ENCODE results near the gene TNFSF13B. TPM values are rescaled to one million over a fixed set of nuclear protein-coding genes. Genes with fewer than 3 reads are reported as not detected.

Gene TNFSF13B
- total and polyA plus RNA-seq, 2 donors (not counting 1 experiment from before 2014, with no cell fraction given), result 2.0 to 4.7 TPM

DNA sequence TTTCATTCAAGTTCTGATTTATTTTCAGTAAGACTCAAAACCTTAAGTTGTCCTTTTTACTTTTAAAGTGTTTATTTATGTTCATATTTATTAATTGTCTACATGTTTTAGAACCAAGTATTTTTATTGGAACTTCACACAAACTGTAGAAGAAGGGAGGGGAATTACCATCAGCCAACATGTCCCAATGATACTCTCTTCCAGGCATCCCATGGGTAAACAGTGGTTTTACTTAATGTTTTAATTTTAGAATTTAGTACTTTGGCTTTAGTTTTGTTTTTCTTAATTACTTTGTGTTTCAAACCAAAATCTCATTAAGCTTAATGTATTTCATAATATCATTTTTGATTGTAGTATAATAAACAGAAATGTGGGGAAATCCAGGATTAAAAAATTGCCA lies 5.2 kb downstream of the TNFSF13B start:
- DNase-seq, result no peak
- Histone ChIP-seq H3K27me3 (replicated peaks in 1 of 4; ENCODE audit: control extremely low read depth in 1 of 4, control insufficient read depth in 3 of 4, insufficient read depth in 4 of 4, low read length in 3 of 4) (no peaks in the 10 kb centered on the region), H3K4me1 (ENCODE audit: control insufficient read depth in 2 of 2, insufficient read depth in 2 of 2, low read length in 2 of 2) (peaks cover 9 to 13% of the 10 kb centered on the region in 2 donors), H4K20me1 (ENCODE audit: control insufficient read depth, insufficient read depth, low read length, poor library complexity, severe bottlenecking) (no peaks in the 10 kb centered on the region), H3K4me2 (replicated peaks; ENCODE audit: low read depth, low read length, poor library complexity, severe bottlenecking) (no peak overlapping the region), H3K36me3 (replicated peaks in 1 of 2; ENCODE audit: control extremely low read depth in 1 of 2, control insufficient read depth in 1 of 2, extremely low read depth in 1 of 2, insufficient read depth in 2 of 2, low read length in 1 of 2) (no peaks in the 10 kb centered on the region), H3K9ac (ENCODE audit: low read length) (no peak overlapping the region), H3K4me3 (ENCODE audit: control extremely low read depth in 1 of 5, extremely low read depth in 1 of 5, insufficient read depth in 1 of 5, low read depth in 2 of 5, low read length in 4 of 5) (no peak overlapping the region), H3K27ac (ENCODE audit: low read length in 2 of 2) (no peak overlapping the region), H3K79me2 (ENCODE audit: control insufficient read depth, insufficient read depth, low read length) (no peaks in the 10 kb centered on the region), H3K9me3 (ENCODE audit: control extremely low read depth in 1 of 3, control insufficient read depth in 2 of 3, insufficient read depth in 1 of 3, low read length in 2 of 3) (no peaks in the 10 kb centered on the region), H2AFZ (ENCODE audit: insufficient read depth, low read depth, low read length, poor library complexity, severe bottlenecking) (no peak overlapping the region)
- Mint-ChIP-seq H3K27me3 (no peaks in the 10 kb centered on the region), H3K9me3 (ENCODE audit: insufficient read depth) (no peaks in the 10 kb centered on the region), H3K4me3 (no peak overlapping the region), H3K27ac (no peak overlapping the region), H3K4me1 (peaks cover 15% of the 10 kb centered on the region)
- TF ChIP-seq, protein P1, sequence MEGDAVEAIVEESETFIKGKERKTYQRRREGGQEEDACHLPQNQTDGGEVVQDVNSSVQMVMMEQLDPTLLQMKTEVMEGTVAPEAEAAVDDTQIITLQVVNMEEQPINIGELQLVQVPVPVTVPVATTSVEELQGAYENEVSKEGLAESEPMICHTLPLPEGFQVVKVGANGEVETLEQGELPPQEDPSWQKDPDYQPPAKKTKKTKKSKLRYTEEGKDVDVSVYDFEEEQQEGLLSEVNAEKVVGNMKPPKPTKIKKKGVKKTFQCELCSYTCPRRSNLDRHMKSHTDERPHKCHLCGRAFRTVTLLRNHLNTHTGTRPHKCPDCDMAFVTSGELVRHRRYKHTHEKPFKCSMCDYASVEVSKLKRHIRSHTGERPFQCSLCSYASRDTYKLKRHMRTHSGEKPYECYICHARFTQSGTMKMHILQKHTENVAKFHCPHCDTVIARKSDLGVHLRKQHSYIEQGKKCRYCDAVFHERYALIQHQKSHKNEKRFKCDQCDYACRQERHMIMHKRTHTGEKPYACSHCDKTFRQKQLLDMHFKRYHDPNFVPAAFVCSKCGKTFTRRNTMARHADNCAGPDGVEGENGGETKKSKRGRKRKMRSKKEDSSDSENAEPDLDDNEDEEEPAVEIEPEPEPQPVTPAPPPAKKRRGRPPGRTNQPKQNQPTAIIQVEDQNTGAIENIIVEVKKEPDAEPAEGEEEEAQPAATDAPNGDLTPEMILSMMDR (IDR thresholded peaks at IDR 0.05), result no peak
- TF ChIP-seq EZH2 (IDR thresholded peaks at IDR 0.05; ENCODE audit: borderline replicate concordance, insufficient read depth, low read depth, low read length, poor library complexity, severe bottlenecking), result no peak
- POLR2A ChIA-PET, result no interaction called here
- intact Hi-C loops (cut with micrococcal nuclease), result no loop called here
- ATAC-seq (ENCODE audit: low read depth), result no peak
- CTCF ChIA-PET, result interaction anchor here (0.7 kb wide), 1 partner anchor 100 kb away, joined by 3 read pairs; no protein-coding TSS in a partner anchor

DNA sequence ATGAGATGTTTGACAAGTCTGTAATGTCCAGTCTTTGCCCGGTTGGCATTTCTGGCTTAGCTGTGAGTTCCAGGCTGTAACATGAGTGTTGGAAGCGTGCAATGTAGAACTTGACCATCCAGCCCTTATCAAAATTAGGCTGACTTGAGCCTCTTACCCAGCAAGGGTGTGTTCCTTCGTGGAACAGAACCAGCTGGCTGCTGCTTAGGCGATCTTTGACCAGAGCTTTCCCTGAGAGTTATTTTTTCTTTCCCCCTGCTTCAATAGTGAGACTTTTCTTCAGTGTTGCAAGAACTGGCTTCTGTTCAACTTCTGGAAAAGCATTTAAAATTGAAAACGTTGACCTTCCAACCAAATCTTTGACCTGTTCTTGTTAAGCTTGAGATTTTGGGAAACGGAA lies 6.5 kb downstream of the TNFSF13B start:
- H3K79me2 ChIP-seq (ENCODE audit: control insufficient read depth, insufficient read depth, low read length), result no peaks in the 10 kb centered on the region
- H3K9ac ChIP-seq (ENCODE audit: low read length), result no peak overlapping the region
- Mint-ChIP-seq H3K27me3 (no peaks in the 10 kb centered on the region), H3K4me3 (no peak overlapping the region), H3K4me1 (peaks cover 2% of the 10 kb centered on the region), H3K9me3 (ENCODE audit: insufficient read depth) (no peaks in the 10 kb centered on the region), H3K27ac (no peak overlapping the region)
- ChIA-PET CTCF (no interaction called here), POLR2A (no interaction called here)
- intact Hi-C loops (cut with micrococcal nuclease), result no loop called here
- no peak overlapping the region for H3K4me3 ChIP-seq (ENCODE audit: control extremely low read depth in 1 of 5, extremely low read depth in 1 of 5, insufficient read depth in 1 of 5, low read depth in 2 of 5, low read length in 4 of 5)
- H3K27me3 ChIP-seq (replicated peaks in 1 of 4; ENCODE audit: control extremely low read depth in 1 of 4, control insufficient read depth in 3 of 4, insufficient read depth in 4 of 4, low read length in 3 of 4), result no peaks in the 10 kb centered on the region
- DNase-seq (no peak), ATAC-seq (ENCODE audit: low read depth) (no peak)
- no peaks in the 10 kb centered on the region for H3K9me3 ChIP-seq (ENCODE audit: control extremely low read depth in 1 of 3, control insufficient read depth in 2 of 3, insufficient read depth in 1 of 3, low read length in 2 of 3)
- TF ChIP-seq, protein P1 (IDR thresholded peaks at IDR 0.05), result no peak
- TF ChIP-seq EZH2 (IDR thresholded peaks at IDR 0.05; ENCODE audit: borderline replicate concordance, insufficient read depth, low read depth, low read length, poor library complexity, severe bottlenecking), result no peak
- H3K4me1 ChIP-seq (ENCODE audit: control insufficient read depth in 2 of 2, insufficient read depth in 2 of 2, low read length in 2 of 2), result peaks cover 0 to 3% of the 10 kb centered on the region in 2 donors
- peaks cover 0 to 1% of the 10 kb centered on the region in 2 experiments for H3K36me3 ChIP-seq (replicated peaks in 1 of 2; ENCODE audit: control extremely low read depth in 1 of 2, control insufficient read depth in 1 of 2, extremely low read depth in 1 of 2, insufficient read depth in 2 of 2, low read length in 1 of 2)
- no peaks in the 10 kb centered on the region for H4K20me1 ChIP-seq (ENCODE audit: control insufficient read depth, insufficient read depth, low read length, poor library complexity, severe bottlenecking)
- no peak overlapping the region for H3K27ac ChIP-seq (ENCODE audit: low read length in 2 of 2)
- no peak overlapping the region for H2AFZ ChIP-seq (ENCODE audit: insufficient read depth, low read depth, low read length, poor library complexity, severe bottlenecking)
- WGBS (ENCODE audit: insufficient coverage), result 100% methylated on average over 5 of the region's 6 CpGs
- no peak overlapping the region for H3K4me2 ChIP-seq (replicated peaks; ENCODE audit: low read depth, low read length, poor library complexity, severe bottlenecking)
